Activated CD8-positive, alpha-beta T cell treated with anti-CD3 and anti-CD28 coated beads for 36 hours (primary cell): ENCODE measurements around the gene CTCFL. TPM values are rescaled to one million over a fixed set of nuclear protein-coding genes. Genes with fewer than 3 reads are reported as not detected.

Experiments
- ATAC-seq: fragments of 200-7000 bp; cut with Tn5 transposase; one replicate; pipeline ENCODE4 v1.10.0; 2021; ENCODE audit warnings: mild to moderate bottlenecking, moderate library complexity
- CTCF ChIA-PET: fragments of 350-600 bp; sonication (Branson Sonifier 250); formaldehyde crosslinking; loops from one replicate; lab custom pipeline; 2021; ENCODE audit warnings: antibody characterized with exemption; lab: Charles Lee
- POLR2A ChIA-PET: fragments of 350-600 bp; sonication (Branson Sonifier 250); formaldehyde crosslinking; loops from one replicate; lab custom pipeline; 2021; ENCODE audit warnings: antibody characterized with exemption; lab: Charles Lee
- DNase-seq: peaks from one replicate; pipeline ENCODE4 v3.0.0-alpha.2; 2020
- H3K27ac Mint-ChIP-seq: one replicate; pipeline ENCODE4 v1.8.0; 2021; ENCODE audit warnings: mild to moderate bottlenecking, mixed read lengths
- H3K27me3 Mint-ChIP-seq: one replicate; pipeline ENCODE4 v1.8.0; 2021; ENCODE audit warnings: mixed read lengths
- H3K36me3 Mint-ChIP-seq: one replicate; pipeline ENCODE4 v1.8.0; 2021; ENCODE audit warnings: low read depth, mixed read lengths
- H3K4me1 Mint-ChIP-seq: one replicate; pipeline ENCODE4 v1.8.0; 2021; ENCODE audit warnings: low read depth, mixed read lengths
- H3K4me3 Mint-ChIP-seq: one replicate; pipeline ENCODE4 v1.8.0; 2021; ENCODE audit warnings: mild to moderate bottlenecking, moderate library complexity, mixed read lengths
- H3K9me3 Mint-ChIP-seq: one replicate; pipeline ENCODE4 v1.8.0; 2021; ENCODE audit warnings: mixed read lengths
- intact Hi-C: fragments of 100-400 bp; cut with micrococcal nuclease; formaldehyde crosslinking; loops from one replicate; pipeline ENCODE4 v1.10.0; 2022
- total RNA-seq, 2 experiments: library from RNA; stranded (reverse); gene quantifications; one replicate each; pipeline ENCODE4 v1.2.3, GENCODE V29; 2021
- TF ChIP-seq, protein P1 (sequence below): fragments of 200-600 bp; IDR thresholded peaks from one replicate; pipeline ENCODE4 v1.8.0; 2022; ENCODE audit warnings: antibody characterized with exemption, mild to moderate bottlenecking

CTCFL gene
- total RNA-seq, 2 experiments from 2014 or later: not detected

DNA sequence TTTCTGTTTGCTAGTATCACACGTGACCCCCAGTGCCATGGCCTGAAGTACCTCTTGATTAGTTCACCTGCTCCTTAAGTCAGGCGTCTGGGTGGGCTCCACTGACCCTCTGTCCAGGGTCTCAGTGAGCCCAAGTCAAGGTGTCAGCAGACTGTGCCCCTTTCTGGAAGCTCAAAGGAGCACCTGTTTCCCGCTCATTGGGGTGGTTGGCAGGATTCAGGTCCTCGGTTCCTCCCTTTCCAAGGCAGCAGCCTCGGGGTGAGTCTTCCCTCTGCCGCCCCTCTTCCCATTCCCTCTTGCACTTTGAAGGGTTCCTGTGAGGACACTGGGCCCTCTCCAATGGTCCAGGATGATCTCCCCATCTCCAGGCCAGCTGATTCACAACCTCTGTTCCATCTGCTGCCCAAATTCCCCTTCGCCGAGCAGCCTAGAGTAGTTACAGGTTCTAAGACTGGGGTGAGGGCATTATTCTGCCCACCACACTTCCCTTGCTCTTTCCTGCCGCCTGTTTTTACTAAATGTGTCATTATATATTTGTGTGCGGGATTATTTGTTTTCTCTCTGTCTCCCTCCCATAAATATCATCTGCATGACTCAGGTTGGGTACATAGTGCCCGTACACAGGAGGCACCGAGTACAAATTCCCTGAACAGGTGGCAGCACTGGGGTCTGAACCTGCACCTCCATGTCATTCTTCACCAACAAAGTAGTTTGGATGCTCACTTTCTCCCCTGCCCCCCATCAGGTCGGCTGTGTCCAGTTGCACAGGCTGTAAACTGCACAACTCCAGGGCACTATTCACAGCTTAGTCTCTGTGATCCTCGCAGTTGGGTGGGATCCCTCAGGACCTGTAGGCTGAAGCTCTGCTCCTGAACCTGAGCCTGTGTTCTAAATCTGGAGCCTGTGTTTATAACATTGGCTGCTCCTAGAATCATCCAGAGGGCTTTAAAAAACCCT lies 75.3 kb downstream of the CTCFL start:
- Mint-ChIP-seq H3K27ac (no peak overlapping the region), H3K27me3 (no peaks in the 10 kb centered on the region), H3K4me3 (no peak overlapping the region), H3K4me1 (peaks cover 31% of the 10 kb centered on the region), H3K36me3 (peaks cover 5% of the 10 kb centered on the region), H3K9me3 (peaks cover 6% of the 10 kb centered on the region)
- no peak for DNase-seq
- ChIA-PET CTCF (no interaction called here), POLR2A (interaction anchor here (1.3 kb wide), 1 partner anchor 57 kb away, joined by 5 read pairs; no protein-coding TSS in a partner anchor)
- no peak for ATAC-seq
- TF ChIP-seq, protein P1, sequence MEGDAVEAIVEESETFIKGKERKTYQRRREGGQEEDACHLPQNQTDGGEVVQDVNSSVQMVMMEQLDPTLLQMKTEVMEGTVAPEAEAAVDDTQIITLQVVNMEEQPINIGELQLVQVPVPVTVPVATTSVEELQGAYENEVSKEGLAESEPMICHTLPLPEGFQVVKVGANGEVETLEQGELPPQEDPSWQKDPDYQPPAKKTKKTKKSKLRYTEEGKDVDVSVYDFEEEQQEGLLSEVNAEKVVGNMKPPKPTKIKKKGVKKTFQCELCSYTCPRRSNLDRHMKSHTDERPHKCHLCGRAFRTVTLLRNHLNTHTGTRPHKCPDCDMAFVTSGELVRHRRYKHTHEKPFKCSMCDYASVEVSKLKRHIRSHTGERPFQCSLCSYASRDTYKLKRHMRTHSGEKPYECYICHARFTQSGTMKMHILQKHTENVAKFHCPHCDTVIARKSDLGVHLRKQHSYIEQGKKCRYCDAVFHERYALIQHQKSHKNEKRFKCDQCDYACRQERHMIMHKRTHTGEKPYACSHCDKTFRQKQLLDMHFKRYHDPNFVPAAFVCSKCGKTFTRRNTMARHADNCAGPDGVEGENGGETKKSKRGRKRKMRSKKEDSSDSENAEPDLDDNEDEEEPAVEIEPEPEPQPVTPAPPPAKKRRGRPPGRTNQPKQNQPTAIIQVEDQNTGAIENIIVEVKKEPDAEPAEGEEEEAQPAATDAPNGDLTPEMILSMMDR: no peak
- intact Hi-C loops: no loop called here

DNA sequence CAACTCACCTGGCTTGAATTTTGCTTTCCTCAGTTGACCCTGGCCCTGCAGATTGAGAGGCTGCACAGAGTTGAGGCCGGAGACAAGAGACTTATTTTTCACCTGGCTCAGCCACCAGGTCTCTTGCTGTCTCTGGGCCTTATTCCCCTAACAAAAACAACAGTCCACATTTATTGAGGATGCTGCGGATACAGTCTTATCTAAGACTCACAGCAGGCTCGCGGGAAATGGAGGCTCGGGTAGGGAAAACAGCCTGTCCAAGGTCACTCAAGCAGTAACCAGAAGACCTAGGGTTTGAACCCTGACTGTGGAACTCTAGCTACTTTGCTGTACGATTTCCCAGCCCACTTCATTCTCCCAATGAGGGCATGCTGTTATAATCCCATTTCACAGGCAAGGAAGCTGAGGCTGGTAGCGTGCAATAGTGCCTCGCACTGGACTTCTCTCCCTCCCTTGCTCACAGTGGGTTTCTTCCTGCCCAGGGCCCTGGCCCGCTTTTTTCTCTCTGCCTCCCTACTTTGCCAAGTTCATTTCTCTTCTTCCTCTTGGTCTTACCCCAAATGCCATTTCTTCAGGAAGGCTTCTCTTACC lies 76.1 kb downstream of the CTCFL start:
- H3K4me3 Mint-ChIP-seq: no peak overlapping the region
- CTCF ChIA-PET: no interaction called here
- peaks cover 6% of the 10 kb centered on the region for H3K9me3 Mint-ChIP-seq
- POLR2A ChIA-PET: interaction anchor here (1.3 kb wide), 1 partner anchor 56 kb away, joined by 5 read pairs; no protein-coding TSS in a partner anchor
- TF ChIP-seq, protein P1: no peak
- intact Hi-C loops: no loop called here
- DNase-seq: no peak
- no peak for ATAC-seq
- peaks cover 31% of the 10 kb centered on the region for H3K4me1 Mint-ChIP-seq
- H3K27ac Mint-ChIP-seq: no peak overlapping the region
- peaks cover 5% of the 10 kb centered on the region for H3K36me3 Mint-ChIP-seq
- no peaks in the 10 kb centered on the region for H3K27me3 Mint-ChIP-seq

Other genes with a start within 250 kb of the CTCFL start
- gene SPO11, start 195.3 kb downstream of the CTCFL start, total RNA-seq: not detected
- 10 to 100 TPM; 41.1 to 42.9 TPM for gene RAE1, start 173.9 kb downstream of the CTCFL start, total RNA-seq
- 100 to 1,000 TPM; 114 to 116 TPM for gene RBM38, start 133.7 kb downstream of the CTCFL start, total RNA-seq
- gene PCK1, start 36.0 kb upstream of the CTCFL start, total RNA-seq: not detected
- under 1 TPM; 0.11 to 0.56 TPM for gene ZBP1, start 95.3 kb upstream of the CTCFL start, total RNA-seq
- gene PMEPA1, start 184.9 kb upstream of the CTCFL start, total RNA-seq: 1 to 10 TPM; 1.7 to 2.0 TPM